B cell (primary cell): ENCODE results near the gene ATP6V1B1. TPM values are rescaled to one million over a fixed set of nuclear protein-coding genes. Genes with fewer than 3 reads are reported as not detected.

Source experiments
- ATAC-seq: fragments of 200-7000 bp; cut with Tn5 transposase; one replicate; pipeline ENCODE4 v1.10.0; 2021; ENCODE audit warnings: low read depth, mild to moderate bottlenecking, moderate number of reproducible peaks, moderate library complexity
- CTCF ChIA-PET: fragments of 350-600 bp; sonication (Branson Sonifier 250); formaldehyde crosslinking; loops from one replicate; lab custom pipeline; 2021; ENCODE audit warnings: antibody characterized with exemption, inconsistent platforms; lab: Charles Lee
- POLR2A ChIA-PET: fragments of 350-600 bp; sonication (Branson Sonifier 250); formaldehyde crosslinking; loops from one replicate; lab custom pipeline; 2021; ENCODE audit warnings: antibody characterized with exemption; lab: Charles Lee
- DNase-seq: peaks from one replicate; pipeline ENCODE4 v3.0.0; 2013
- H2AFZ ChIP-seq: 2 replicates; pipeline ENCODE4 v1.6.1; 2012; ENCODE audit warnings: mild to moderate bottlenecking, low read depth, low read length; ENCODE audit not compliant: insufficient read depth, poor library complexity, severe bottlenecking
- H3K27ac ChIP-seq, 2 donors: 1 replicate in 1 of 2; 2 replicates in 1 of 2; pipeline ENCODE4 v1.5.1; 2012 to 2013; ENCODE audit warnings: low read length in 2 of 2, mild to moderate bottlenecking in 2 of 2, moderate library complexity in 1 of 2
- H3K27me3 ChIP-seq, 4 experiments: fragments of 200-600 bp in 1 of 4; sonication (generic) in 1 of 4; replicated peaks in 1 of 4; 1 replicate in 2 of 4; 2 replicates in 2 of 4; pipeline versions ENCODE4 v1.6.1 to v1.7.0; 2013 to 2016; ENCODE audit warnings: low read length in 3 of 4, mild to moderate bottlenecking in 2 of 4, mixed read lengths in 1 of 4, moderate library complexity in 1 of 4; ENCODE audit not compliant: insufficient read depth in 4 of 4, control insufficient read depth in 3 of 4; ENCODE audit errors: control extremely low read depth in 1 of 4
- H3K36me3 ChIP-seq, 2 experiments: replicated peaks in 1 of 2; 1 replicate in 1 of 2; 2 replicates in 1 of 2; pipeline versions ENCODE4 v1.6.1 to v1.7.1; 2013; ENCODE audit warnings: low read length in 1 of 2; ENCODE audit not compliant: insufficient read depth in 2 of 2, control insufficient read depth in 1 of 2; ENCODE audit errors: control extremely low read depth in 1 of 2, extremely low read depth in 1 of 2
- H3K4me1 ChIP-seq, 2 donors: fragments of 200-600 bp in 1 of 2; sonication (generic) in 1 of 2; 1 replicate in 1 of 2; 2 replicates in 1 of 2; pipeline versions ENCODE4 v1.5.1 to v1.6.1; 2013 to 2017; ENCODE audit warnings: low read length in 2 of 2; ENCODE audit not compliant: control insufficient read depth in 2 of 2, insufficient read depth in 2 of 2
- H3K4me2 ChIP-seq: replicated peaks from 2 replicates; pipeline ENCODE3; 2012; ENCODE audit warnings: mild to moderate bottlenecking, low read depth, low read length; ENCODE audit not compliant: poor library complexity, severe bottlenecking
- H3K4me3 ChIP-seq, 5 experiments: fragments of 200-600 bp in 1 of 5; sonication (generic) in 1 of 5; 1 replicate in 3 of 5; 2 replicates in 2 of 5; pipeline versions ENCODE4 v1.5.1 to v1.7.0; 2011 to 2016; ENCODE audit warnings: low read length in 4 of 5, mild to moderate bottlenecking in 4 of 5, low read depth in 2 of 5, control low read depth in 1 of 5, moderate library complexity in 1 of 5; ENCODE audit not compliant: insufficient read depth in 1 of 5; ENCODE audit errors: control extremely low read depth in 1 of 5, extremely low read depth in 1 of 5
- H3K79me2 ChIP-seq: fragments of 200-600 bp; sonication (generic); one replicate; pipeline ENCODE4 v1.6.0; 2016; ENCODE audit warnings: low read length; ENCODE audit not compliant: control insufficient read depth, insufficient read depth
- H3K9ac ChIP-seq: fragments of 200-600 bp; sonication (generic); 2 replicates; pipeline ENCODE4 v1.6.1; 2017; ENCODE audit warnings: mild to moderate bottlenecking, low read length, moderate library complexity
- H3K9me3 ChIP-seq, 3 donors: one replicate each; pipeline versions ENCODE4 v1.6.1 to v1.7.1; 2013; ENCODE audit warnings: low read length in 2 of 3; ENCODE audit not compliant: control insufficient read depth in 2 of 3, insufficient read depth in 1 of 3; ENCODE audit errors: control extremely low read depth in 1 of 3
- H4K20me1 ChIP-seq: 2 replicates; pipeline ENCODE4 v1.6.0; 2012; ENCODE audit warnings: mild to moderate bottlenecking, low read length; ENCODE audit not compliant: insufficient read depth, control insufficient read depth, poor library complexity, severe bottlenecking
- H3K27ac Mint-ChIP-seq: one replicate; pipeline ENCODE4 v1.8.0; 2021; ENCODE audit warnings: mixed read lengths
- H3K27me3 Mint-ChIP-seq: one replicate; pipeline ENCODE4 v1.8.0; 2021; ENCODE audit warnings: mixed read lengths
- H3K4me1 Mint-ChIP-seq: one replicate; pipeline ENCODE4 v1.8.0; 2021; ENCODE audit warnings: mixed read lengths
- H3K4me3 Mint-ChIP-seq: one replicate; pipeline ENCODE4 v1.8.0; 2021; ENCODE audit warnings: mixed read lengths
- H3K9me3 Mint-ChIP-seq: one replicate; pipeline ENCODE4 v1.8.0; 2022; ENCODE audit warnings: mixed read lengths; ENCODE audit not compliant: insufficient read depth
- CTCF ChIP-seq: fragments of 200-600 bp; IDR thresholded peaks from one replicate; pipeline ENCODE4 v1.8.0; 2022; ENCODE audit warnings: antibody characterized with exemption, mild to moderate bottlenecking
- EZH2 ChIP-seq: IDR thresholded peaks from 2 replicates; pipeline ENCODE4 v1.6.1; 2012; ENCODE audit warnings: borderline replicate concordance, low read depth, mild to moderate bottlenecking, moderate library complexity, low read length; ENCODE audit not compliant: insufficient read depth, poor library complexity, severe bottlenecking
- WGBS: methylation state at CpG from one replicate; pipeline ENCODE4 v1.1.5; 2013; ENCODE audit warnings: missing lambda C conversion rate; ENCODE audit not compliant: insufficient coverage; 5-methylcytosine and 5-hydroxymethylcytosine counted together
- intact Hi-C: fragments of 100-400 bp; cut with micrococcal nuclease; formaldehyde crosslinking; loops from one replicate; pipeline ENCODE4 v1.10.0; 2022
- polyA plus RNA-seq: library from polyadenylated mRNA; depleted of rRNA; stranded (reverse); fragments of >200 nt; gene quantifications from 2 replicates; pipeline ENCODE4 v1.2.3, GENCODE V29; 2012
- total RNA-seq, 2 donors: library from RNA; stranded (reverse); fragments of 120-200 nt in 1 of 2; gene quantifications; 1 replicate in 1 of 2; 2 replicates in 1 of 2; pipeline versions ENCODE4 v1.2.3 to v1.2.4, GENCODE V29; 2013 to 2022

Gene ATP6V1B1
- total and polyA plus RNA-seq, 2 donors (not counting 1 experiment from before 2014, with no cell fraction given), result not detected

- DNase-seq (peak; percentile 89), ATAC-seq (peak; percentile 94)
- Histone ChIP-seq H3K27me3 (peaks cover 0 to 49% (median 14%) of the 10 kb centered on the region in 4 experiments), H3K4me1 (peaks cover 10 to 13% of the 10 kb centered on the region in 2 donors), H3K4me3 (peak overlapping the region; percentile 35 to 79 (median 56)), H3K4me2 (peak overlapping the region; percentile 96), H2AFZ (peak overlapping the region; percentile 95), H3K9ac (peak overlapping the region; percentile 73), H3K9me3 (no peaks in the 10 kb centered on the region), H3K36me3 (no peaks in the 10 kb centered on the region), H3K27ac (no peak overlapping the region), H3K79me2 (no peaks in the 10 kb centered on the region), H4K20me1 (no peaks in the 10 kb centered on the region)
- TF ChIP-seq CTCF (peak; percentile 94), EZH2 (no peak)
- H3K4me1 Mint-ChIP-seq, result peaks cover 7% of the 10 kb centered on the region
- peak overlapping the region; percentile 87 for H3K4me3 Mint-ChIP-seq
- peaks cover 37% of the 10 kb centered on the region for H3K27me3 Mint-ChIP-seq
- ChIA-PET POLR2A (interaction anchor here (0.6 kb wide), 1 partner anchor 28 kb away, joined by 3 read pairs; no protein-coding TSS in a partner anchor), CTCF (interaction anchor here (0.7 to 7.4 kb wide), 20 partner anchors 8 to 660 kb away, joined by 3 to 53 read pairs (median 4); partner anchors contain the start of gene ANKRD53)
- H3K9me3 Mint-ChIP-seq, result no peaks in the 10 kb centered on the region
- 12% methylated on average over 39 of the region's 59 CpGs for WGBS
- H3K27ac Mint-ChIP-seq, result no peak overlapping the region
- intact Hi-C loops, result loop anchor here (1.0 kb wide), 3 partner anchors 13 to 37 kb away; no protein-coding TSS in a partner anchor
These were observed 29.1 kb downstream of the ATP6V1B1 start for GRCh38 chr2:70964596-70965386.

GRCh38 chr2:70965506-70965905 is 29.8 kb downstream of the ATP6V1B1 start:
- Histone ChIP-seq H3K36me3 (no peaks in the 10 kb centered on the region), H3K4me2 (peak overlapping the region; percentile 96), H2AFZ (peak overlapping the region; percentile 95), H3K27ac (no peak overlapping the region), H3K4me1 (peaks cover 10 to 13% of the 10 kb centered on the region in 2 donors), H3K27me3 (peaks cover 0 to 44% (median 14%) of the 10 kb centered on the region in 4 experiments), H3K9me3 (no peaks in the 10 kb centered on the region), H3K9ac (peak overlapping the region; percentile 73), H3K79me2 (no peaks in the 10 kb centered on the region), H3K4me3 (peak overlapping the region in 4 of 5 experiments; percentile 36 to 79 (median 58)), H4K20me1 (no peaks in the 10 kb centered on the region)
- Mint-ChIP-seq H3K27me3 (peaks cover 42% of the 10 kb centered on the region), H3K4me3 (peak overlapping the region; percentile 87), H3K27ac (no peak overlapping the region), H3K9me3 (no peaks in the 10 kb centered on the region), H3K4me1 (peaks cover 7% of the 10 kb centered on the region)
- DNase-seq (no peak), ATAC-seq (no peak)
- 88% methylated on average over 11 of the region's 14 CpGs for WGBS
- no peak for TF ChIP-seq EZH2
- TF ChIP-seq CTCF, result no peak
- POLR2A ChIA-PET, result no interaction called here
- CTCF ChIA-PET, result interaction anchor here (0.7 to 7.4 kb wide), 11 partner anchors 8 to 478 kb away, joined by 3 to 53 read pairs (median 11); partner anchors contain the start of gene ANKRD53
- intact Hi-C loops, result loop anchor here (1.0 kb wide), 3 partner anchors 12 to 36 kb away; no protein-coding TSS in a partner anchor
